Uterus (tissue), 4 donors: Measurements from ENCODE around the gene DAPP1. TPM values are rescaled to one million over a fixed set of nuclear protein-coding genes. Genes with fewer than 3 reads are reported as not detected.

Experiments
- DNase-seq, 2 donors: peaks; one replicate each; pipeline ENCODE4 v3.0.0-alpha.2; 2019 to 2020
- H3K27ac ChIP-seq, 2 donors: fragments of 200-600 bp; sonication (generic); 1 replicate in 1 of 2; 2 replicates in 1 of 2; pipeline ENCODE4 v1.5.1; 2016 to 2018
- H3K27me3 ChIP-seq, 2 donors: fragments of 200-600 bp; sonication (generic); one replicate each; pipeline ENCODE4 v1.5.1; 2018 to 2019; ENCODE audit warnings: control low read depth in 1 of 2
- H3K36me3 ChIP-seq, 2 donors: fragments of 200-600 bp; sonication (generic); one replicate each; pipeline ENCODE4 v1.5.1; 2019; ENCODE audit warnings: control low read depth in 1 of 2
- H3K4me1 ChIP-seq, 2 donors: fragments of 200-600 bp; sonication (generic); one replicate each; pipeline ENCODE4 v1.5.1; 2018 to 2019; ENCODE audit warnings: control low read depth in 1 of 2
- H3K4me3 ChIP-seq, 2 donors: fragments of 200-600 bp; sonication (generic); 1 replicate in 1 of 2; 2 replicates in 1 of 2; pipeline ENCODE4 v1.5.1; 2018 to 2019; ENCODE audit warnings: mild to moderate bottlenecking in 1 of 2
- H3K9me3 ChIP-seq, 2 donors: fragments of 200-600 bp; sonication (generic); one replicate each; pipeline ENCODE4 v1.5.1; 2019; ENCODE audit warnings: control low read depth in 1 of 2
- CTCF ChIP-seq, 4 experiments: fragments of 200-600 bp in 2 of 4; fragments of 450-650 bp in 2 of 4; sonication (generic) in 2 of 4; IDR thresholded peaks; one replicate each; pipeline ENCODE4 v1.5.1; 2016 to 2019; ENCODE audit warnings: antibody characterized with exemption in 4 of 4, mild to moderate bottlenecking in 2 of 4, moderate library complexity in 1 of 4
- POLR2A ChIP-seq, 2 donors: fragments of 450-650 bp; IDR thresholded peaks; one replicate each; pipeline ENCODE4 v1.6.1; 2016; ENCODE audit warnings: antibody characterized with exemption in 2 of 2, mild to moderate bottlenecking in 1 of 2, moderate library complexity in 1 of 2
- intact Hi-C: fragments of 100-400 bp; cut with DNase I; formaldehyde crosslinking; loops from one replicate; pipeline ENCODE4 v1.15.1; 2023; ENCODE audit warnings: low total_unique reads
- total RNA-seq, 4 donors: library from RNA; depleted of rRNA in 3 of 4; stranded (reverse); fragments of >200 nt in 3 of 4; gene quantifications; one replicate each; pipeline versions ENCODE4 v1.1.0 to v1.2.4, GENCODE V29; 2014 to 2023
- donor health status: DM: yes; HTN: yes; CAD: no.

The DAPP1 gene
- total RNA-seq, 4 donors from 2014 or later = 1.8 to 7.2 (median 2.8) TPM

DNA sequence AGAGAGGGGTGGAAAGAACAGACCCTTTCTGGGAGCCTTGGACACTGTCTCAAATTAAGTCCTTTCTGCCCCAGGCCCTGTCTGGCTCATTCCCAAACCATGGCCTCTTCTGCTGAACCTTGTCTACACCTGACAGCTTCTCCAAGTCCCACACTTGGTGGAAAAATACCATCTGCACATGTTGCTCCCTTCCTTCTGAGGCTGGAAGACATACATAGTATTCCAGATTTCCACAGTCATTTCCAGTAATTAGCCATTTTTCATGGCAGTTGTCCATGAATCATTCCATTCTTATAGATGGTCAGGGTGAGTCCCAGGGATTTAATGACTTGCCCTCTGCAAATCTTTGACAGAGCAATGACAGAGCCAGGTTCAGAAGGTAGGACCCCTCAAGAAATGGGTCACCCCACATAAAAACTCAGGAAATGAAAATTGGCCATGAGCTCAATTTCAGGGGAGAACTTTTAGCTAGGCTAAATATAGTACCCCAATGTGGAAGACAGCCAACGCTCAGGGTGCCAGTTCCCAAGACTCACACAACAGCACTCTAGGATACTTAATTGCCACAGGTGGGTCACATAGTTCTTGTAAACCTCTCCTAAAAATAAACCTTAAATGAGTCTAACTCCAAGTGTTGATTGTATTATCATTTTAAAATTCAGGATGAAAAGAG is 16.2 kb upstream of the DAPP1 start:
- TF ChIP-seq CTCF (IDR thresholded peaks at IDR 0.05) (no peak), POLR2A (IDR thresholded peaks at IDR 0.05) (no peak)
- no peaks in the 10 kb centered on the region for H3K4me1 ChIP-seq
- no peaks in the 10 kb centered on the region for H3K36me3 ChIP-seq
- no peak overlapping the region for H3K4me3 ChIP-seq
- H3K27me3 ChIP-seq = no peaks in the 10 kb centered on the region
- DNase-seq = no peak
- intact Hi-C loops = no loop called here
- H3K27ac ChIP-seq = no peak overlapping the region
- H3K9me3 ChIP-seq = no peaks in the 10 kb centered on the region

GRCh38 chr4:99801005-99801699 is 15.5 kb upstream of the DAPP1 start:
- intact Hi-C loops = no loop called here

GRCh38 chr4:99803566-99804101 is 13.0 kb upstream of the DAPP1 start:
- no peaks in the 10 kb centered on the region for H3K9me3 ChIP-seq
- H3K4me3 ChIP-seq = no peak overlapping the region
- intact Hi-C loops = no loop called here
- H3K36me3 ChIP-seq = no peaks in the 10 kb centered on the region
- no peaks in the 10 kb centered on the region for H3K27me3 ChIP-seq
- no peak for DNase-seq
- TF ChIP-seq POLR2A (IDR thresholded peaks at IDR 0.05) (no peak), CTCF (IDR thresholded peaks at IDR 0.05) (no peak)
- peak overlapping the region in 1 of 2 donors; percentile 5 for H3K27ac ChIP-seq
- no peaks in the 10 kb centered on the region for H3K4me1 ChIP-seq

More at GRCh38 chr4:99801005-99801699, 15.5 kb upstream of the DAPP1 start:
- Histone ChIP-seq H3K27me3 (no peaks in the 10 kb centered on the region), H3K9me3 (no peaks in the 10 kb centered on the region), H3K27ac (no peak overlapping the region), H3K36me3 (no peaks in the 10 kb centered on the region), H3K4me1 (no peaks in the 10 kb centered on the region), H3K4me3 (no peak overlapping the region)
- TF ChIP-seq POLR2A (IDR thresholded peaks at IDR 0.05) = no peak
- DNase-seq = no peak

DNA sequence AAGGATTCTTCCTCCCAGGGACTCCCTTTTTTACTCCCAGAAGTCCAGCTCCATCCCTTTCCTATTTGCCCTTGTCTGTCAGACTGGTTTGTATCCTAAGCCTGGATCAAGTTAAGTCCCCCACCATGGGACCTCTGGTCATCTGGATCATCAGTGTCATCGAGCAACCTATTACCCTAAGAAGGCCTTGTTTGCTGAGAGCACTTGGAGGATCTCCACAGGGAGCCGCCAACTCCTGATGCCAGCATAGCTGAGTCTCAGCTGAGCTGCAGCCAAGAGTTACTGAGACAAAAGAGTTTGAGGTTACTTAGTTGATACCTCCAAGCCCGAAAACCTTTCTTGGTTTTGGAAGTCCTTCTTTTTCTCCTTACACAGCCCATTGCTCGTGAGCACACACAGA is 10.1 kb upstream of the DAPP1 start:
- no peak overlapping the region for H3K4me3 ChIP-seq
- intact Hi-C loops = no loop called here

DNA sequence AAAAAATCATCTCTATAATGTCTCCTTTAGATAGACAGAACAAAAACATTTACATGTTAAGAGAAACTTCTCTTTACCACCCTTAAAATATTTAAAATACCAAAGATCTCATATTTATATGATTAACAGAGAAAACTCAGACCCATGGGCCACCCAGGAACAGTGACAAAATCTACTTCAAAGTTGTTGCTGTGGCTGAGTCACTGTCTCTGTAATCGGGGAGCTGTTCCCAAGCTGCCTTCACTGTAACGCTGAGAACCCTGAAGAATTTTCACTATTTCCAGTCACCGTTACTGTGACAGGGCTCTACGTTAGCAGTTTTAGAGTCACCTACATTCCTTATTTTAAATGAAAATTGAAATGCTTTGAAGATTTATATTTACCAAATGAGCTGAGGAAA is 9.0 kb upstream of the DAPP1 start:
- TF ChIP-seq POLR2A (IDR thresholded peaks at IDR 0.05) = no peak
- TF ChIP-seq CTCF (IDR thresholded peaks at IDR 0.05) = no peak
- Histone ChIP-seq H3K36me3 (no peaks in the 10 kb centered on the region), H3K4me1 (no peaks in the 10 kb centered on the region), H3K27ac (no peak overlapping the region), H3K9me3 (no peaks in the 10 kb centered on the region), H3K27me3 (no peaks in the 10 kb centered on the region), H3K4me3 (no peak overlapping the region)
- intact Hi-C loops = no loop called here
- no peak for DNase-seq

More for the DNA sequence above, 10.1 kb upstream of the DAPP1 start:
- Histone ChIP-seq H3K27me3 (no peaks in the 10 kb centered on the region), H3K4me1 (no peaks in the 10 kb centered on the region), H3K36me3 (no peaks in the 10 kb centered on the region), H3K9me3 (no peaks in the 10 kb centered on the region), H3K27ac (no peak overlapping the region)
- DNase-seq = no peak
- TF ChIP-seq CTCF (IDR thresholded peaks at IDR 0.05) = no peak
- TF ChIP-seq POLR2A (IDR thresholded peaks at IDR 0.05) = no peak
